ENCODE results near the gene CHIC1. TPM values are rescaled to one million over a fixed set of nuclear protein-coding genes. Genes with fewer than 3 reads are reported as not detected.
"Not testable (repeated sequence)": the region's sequence is repeated elsewhere in the genome, so short reads cannot be mapped to it uniquely, and the experiment has no call there.

CHIC1 gene
- total and polyA plus RNA-seq, 2 donors (not counting 3 experiments of a cell fraction or from before 2014, with no cell fraction given), result 3.0 to 6.1 TPM

DNA sequence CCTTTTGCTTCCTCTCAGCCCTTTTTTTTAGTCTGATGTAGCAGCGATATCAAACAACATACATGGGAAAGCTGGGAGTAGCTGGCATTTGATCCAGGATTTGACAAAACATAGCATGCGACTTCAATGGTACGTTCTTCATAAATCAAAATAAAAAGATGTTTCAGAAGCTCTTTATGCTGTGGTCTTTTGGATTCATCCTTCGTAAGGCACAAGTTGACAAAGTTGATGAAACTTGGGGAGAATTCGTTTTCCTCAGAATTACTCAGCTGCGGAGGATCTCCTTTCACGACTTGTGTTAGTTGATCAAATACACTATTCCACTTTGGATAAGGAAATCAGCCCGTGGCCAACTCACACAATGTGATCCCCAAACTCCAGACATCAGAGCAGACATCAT lies 38.1 kb upstream of the CHIC1 start:
- dilution Hi-C loops (cut with MboI; ENCODE audit: extremely low pct_ligation_motif_present, low sequenced_read_pairs), result no loop called here
- ChIA-PET POLR2A (no interaction called here), CTCF (no interaction called here)
- DNase-seq (ENCODE audit: low read depth, low spot score), result no peak
- intact Hi-C loops (cut with micrococcal nuclease), result no loop called here
- Histone ChIP-seq H2AFZ (ENCODE audit: low read depth, low read length) (no peak overlapping the region), H3K27me3 (ENCODE audit: control insufficient read depth in 2 of 2, insufficient read depth in 2 of 2, low read length in 2 of 2) (no peaks in the 10 kb centered on the region), H3K4me3 (replicated peaks in 1 of 3; ENCODE audit: insufficient read depth in 1 of 3, low read depth in 1 of 3, low read length in 3 of 3) (no peak overlapping the region), H3K9me3 (replicated peaks; ENCODE audit: control insufficient read depth, insufficient read depth, low read length) (no peaks in the 10 kb centered on the region), H4K20me1 (replicated peaks; ENCODE audit: control insufficient read depth, extremely low read depth, insufficient read depth, low read length) (no peaks in the 10 kb centered on the region), H3K9ac (replicated peaks; ENCODE audit: extremely low read depth, insufficient read depth, low read length) (no peak overlapping the region), H3K36me3 (ENCODE audit: control insufficient read depth in 2 of 2, extremely low read depth in 1 of 2, insufficient read depth in 2 of 2, low read length in 2 of 2) (no peaks in the 10 kb centered on the region), H3K79me2 (ENCODE audit: control insufficient read depth, insufficient read depth, low read length) (no peaks in the 10 kb centered on the region), H3K27ac (ENCODE audit: insufficient read depth, low read depth, low read length) (no peak overlapping the region), H3K9me1 (replicated peaks; ENCODE audit: control insufficient read depth, extremely low read depth, insufficient read depth, low read length) (no peaks in the 10 kb centered on the region), H3K4me2 (ENCODE audit: insufficient read depth, low read length) (no peak overlapping the region), H3K4me1 (ENCODE audit: control insufficient read depth, extremely low read depth, insufficient read depth, low read length) (no peaks in the 10 kb centered on the region)
- TF ChIP-seq MYC (IDR thresholded peaks at IDR 0.05; ENCODE audit: low read depth, low read length) (no peak), FOS (IDR thresholded peaks at IDR 0.05; ENCODE audit: borderline replicate concordance, insufficient read depth, low read length) (no peak), GATA2 (IDR thresholded peaks at IDR 0.05; ENCODE audit: insufficient read depth, insufficient read length, low read depth, low read length) (no peak), EZH2 (IDR thresholded peaks at IDR 0.05; ENCODE audit: borderline replicate concordance, low read depth, low read length, severe bottlenecking) (no peak), POLR2A (IDR thresholded peaks at IDR 0.05; ENCODE audit: low read depth, low read length) (no peak), JUN (IDR thresholded peaks at IDR 0.05; ENCODE audit: borderline replicate concordance, insufficient read depth, insufficient read length, low read depth) (no peak)
- TF ChIP-seq, protein P1, sequence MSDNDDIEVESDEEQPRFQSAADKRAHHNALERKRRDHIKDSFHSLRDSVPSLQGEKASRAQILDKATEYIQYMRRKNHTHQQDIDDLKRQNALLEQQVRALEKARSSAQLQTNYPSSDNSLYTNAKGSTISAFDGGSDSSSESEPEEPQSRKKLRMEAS (IDR thresholded peaks at IDR 0.05; ENCODE audit: insufficient read depth, insufficient read length), result no peak
- BruUV-seq (replicated peaks), result no TSS peak
- FAIRE-seq, result no peak

DNA sequence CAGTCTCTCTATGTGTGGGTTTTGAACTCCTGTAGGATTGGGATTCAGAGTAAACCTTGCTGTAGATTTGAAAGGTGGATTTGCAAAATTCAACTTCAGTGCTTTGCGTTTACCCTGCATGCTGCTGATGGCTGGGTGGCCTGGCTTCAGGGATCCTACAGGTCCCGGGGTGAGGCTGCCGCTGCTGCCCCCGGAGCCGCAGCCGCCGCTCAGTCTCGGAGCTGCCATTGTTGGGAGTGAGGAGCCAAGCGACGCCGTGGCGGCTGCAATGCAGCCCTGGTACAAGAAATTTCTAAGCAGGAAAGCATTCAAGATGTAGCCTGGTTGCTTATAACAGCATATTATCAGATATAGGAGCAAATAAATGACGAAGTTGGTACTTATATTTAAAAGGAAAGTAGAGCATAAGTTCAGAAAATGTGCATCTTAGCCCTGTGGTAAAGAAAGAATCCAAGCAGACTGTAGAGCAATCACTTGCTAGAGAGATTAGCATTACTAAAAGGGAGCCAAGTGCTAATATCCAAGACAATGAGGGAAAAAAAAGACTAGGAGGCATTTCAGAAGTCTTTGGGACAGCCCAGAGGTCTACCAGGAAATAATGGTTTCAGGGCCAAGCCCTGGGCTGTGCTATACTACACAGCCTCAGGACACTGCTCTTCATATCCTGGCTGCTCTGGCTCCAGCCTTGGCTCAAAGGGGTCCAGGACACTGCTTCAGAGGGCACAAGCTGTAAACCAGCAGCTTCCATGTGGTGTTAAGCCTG lies 36.9 kb upstream of the CHIC1 start:
- no TSS peak for BruUV-seq (replicated peaks)
- H3K4me3 ChIP-seq (replicated peaks in 1 of 3; ENCODE audit: insufficient read depth in 1 of 3, low read depth in 1 of 3, low read length in 3 of 3), result no peak overlapping the region
- CTCF ChIA-PET, result no interaction called here

DNA sequence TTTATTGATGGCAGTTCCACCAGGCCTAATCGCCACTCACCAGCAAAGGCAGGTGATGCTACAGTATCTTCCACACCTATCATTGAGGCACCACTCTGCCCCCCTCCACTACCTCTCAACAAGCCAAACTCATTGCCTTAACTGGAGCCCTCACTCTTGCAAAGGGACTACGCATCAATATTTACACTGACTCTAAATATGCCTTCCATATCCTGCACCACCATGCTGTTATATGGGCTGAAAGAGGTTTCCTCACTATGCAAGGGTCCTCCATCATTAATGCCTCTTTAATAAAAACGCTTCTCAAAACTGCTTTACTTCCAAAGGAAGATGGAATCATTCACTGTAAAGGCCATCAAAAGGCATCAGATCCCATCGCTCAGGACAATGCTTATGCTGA lies 31.3 kb upstream of the CHIC1 start:
- DNase-seq (ENCODE audit: low read depth, low spot score); POLR2A ChIA-PET; H3K4me3 ChIP-seq (replicated peaks in 1 of 3; ENCODE audit: insufficient read depth in 1 of 3, low read depth in 1 of 3, low read length in 3 of 3); H3K4me1 ChIP-seq (ENCODE audit: control insufficient read depth, extremely low read depth, insufficient read depth, low read length); H2AFZ ChIP-seq (ENCODE audit: low read depth, low read length); CTCF ChIA-PET; H3K4me2 ChIP-seq (ENCODE audit: insufficient read depth, low read length); H3K9ac ChIP-seq (replicated peaks; ENCODE audit: extremely low read depth, insufficient read depth, low read length); H3K27me3 ChIP-seq (ENCODE audit: control insufficient read depth in 2 of 2, insufficient read depth in 2 of 2, low read length in 2 of 2); H3K27ac ChIP-seq (ENCODE audit: insufficient read depth, low read depth, low read length); H3K9me3 ChIP-seq (replicated peaks; ENCODE audit: control insufficient read depth, insufficient read depth, low read length); H4K20me1 ChIP-seq (replicated peaks; ENCODE audit: control insufficient read depth, extremely low read depth, insufficient read depth, low read length); intact Hi-C loops (cut with micrococcal nuclease); BruUV-seq (replicated peaks); FAIRE-seq; H3K79me2 ChIP-seq (ENCODE audit: control insufficient read depth, insufficient read depth, low read length); H3K36me3 ChIP-seq (ENCODE audit: control insufficient read depth in 2 of 2, extremely low read depth in 1 of 2, insufficient read depth in 2 of 2, low read length in 2 of 2); dilution Hi-C loops (cut with MboI; ENCODE audit: extremely low pct_ligation_motif_present, low sequenced_read_pairs); H3K9me1 ChIP-seq (replicated peaks; ENCODE audit: control insufficient read depth, extremely low read depth, insufficient read depth, low read length): not testable (repeated sequence)

More for the DNA sequence above, 36.9 kb upstream of the CHIC1 start:
- Histone ChIP-seq H3K9ac (replicated peaks; ENCODE audit: extremely low read depth, insufficient read depth, low read length) (no peak overlapping the region), H3K79me2 (ENCODE audit: control insufficient read depth, insufficient read depth, low read length) (no peaks in the 10 kb centered on the region), H4K20me1 (replicated peaks; ENCODE audit: control insufficient read depth, extremely low read depth, insufficient read depth, low read length) (no peaks in the 10 kb centered on the region), H3K9me3 (replicated peaks; ENCODE audit: control insufficient read depth, insufficient read depth, low read length) (no peaks in the 10 kb centered on the region), H3K27ac (ENCODE audit: insufficient read depth, low read depth, low read length) (no peak overlapping the region), H3K4me1 (ENCODE audit: control insufficient read depth, extremely low read depth, insufficient read depth, low read length) (no peaks in the 10 kb centered on the region), H3K9me1 (replicated peaks; ENCODE audit: control insufficient read depth, extremely low read depth, insufficient read depth, low read length) (no peaks in the 10 kb centered on the region), H3K27me3 (ENCODE audit: control insufficient read depth in 2 of 2, insufficient read depth in 2 of 2, low read length in 2 of 2) (no peaks in the 10 kb centered on the region), H3K4me2 (ENCODE audit: insufficient read depth, low read length) (no peak overlapping the region), H2AFZ (ENCODE audit: low read depth, low read length) (no peak overlapping the region), H3K36me3 (ENCODE audit: control insufficient read depth in 2 of 2, extremely low read depth in 1 of 2, insufficient read depth in 2 of 2, low read length in 2 of 2) (no peaks in the 10 kb centered on the region)
- DNase-seq (ENCODE audit: low read depth, low spot score), result no peak
- intact Hi-C loops (cut with micrococcal nuclease) (no loop called here), dilution Hi-C loops (cut with MboI; ENCODE audit: extremely low pct_ligation_motif_present, low sequenced_read_pairs) (no loop called here)
- no peak for FAIRE-seq
- POLR2A ChIA-PET, result no interaction called here
- TF ChIP-seq GATA2 (IDR thresholded peaks at IDR 0.05; ENCODE audit: insufficient read depth, insufficient read length, low read depth, low read length), result no peak
- no peak for TF ChIP-seq JUN (IDR thresholded peaks at IDR 0.05; ENCODE audit: borderline replicate concordance, insufficient read depth, insufficient read length, low read depth)

Measured in endothelial cell of umbilical vein (primary cell).